Stimulated activated naive CD4-positive, alpha-beta T cell treated with Interleukin-2 at 50 U/mL for 16 hours (primary cell): ENCODE measurements around the gene PELI1.
"Not testable (repeated sequence)": the region's sequence is repeated elsewhere in the genome, so short reads cannot be mapped to it uniquely, and the experiment has no call there.

ENCODE experiments used
- DNase-seq: peaks from one replicate; lab custom pipeline; 2025; lab: John Stamatoyannopoulos, UW

Gene PELI1

DNA sequence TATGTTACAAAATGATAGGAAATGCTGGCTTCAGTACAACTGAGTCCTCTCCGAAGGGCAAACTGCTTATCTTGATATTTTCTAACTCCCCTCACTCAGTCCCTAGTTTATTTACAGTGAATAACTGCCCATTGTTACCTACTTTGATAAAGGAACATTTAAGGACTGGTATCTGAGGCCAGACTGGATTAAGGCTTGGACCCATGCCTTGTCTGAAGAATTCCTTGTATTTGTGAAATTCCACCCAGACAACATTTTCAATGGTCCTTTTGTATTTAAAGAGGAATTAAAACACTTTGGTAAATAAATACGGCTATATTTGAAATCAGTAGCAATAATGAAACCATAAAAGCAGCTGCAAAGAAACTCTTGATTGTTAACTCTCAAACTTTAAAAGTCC is 58.3 kb downstream of the PELI1 start:
- DNase-seq: no peak

DNA sequence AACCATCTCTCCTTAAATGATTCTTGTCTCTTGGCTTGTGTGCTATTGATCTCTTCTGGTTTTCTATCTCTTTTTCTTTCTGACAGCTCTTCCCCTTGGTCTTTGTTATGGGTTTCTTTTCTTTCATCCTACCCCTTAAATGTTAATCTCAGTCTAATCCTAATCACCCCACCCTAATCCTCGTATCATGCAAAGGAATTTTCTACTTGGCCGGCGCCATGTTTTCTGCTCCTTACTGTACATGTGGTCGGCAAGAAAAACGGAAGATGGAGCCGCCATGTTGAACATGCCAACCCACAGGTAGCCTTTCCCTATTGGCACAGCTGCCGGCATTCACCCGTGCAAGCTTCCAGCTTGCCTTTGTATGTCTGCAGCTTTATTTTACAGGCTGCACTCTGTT is 63.2 kb downstream of the PELI1 start:
- no peak for DNase-seq

DNA sequence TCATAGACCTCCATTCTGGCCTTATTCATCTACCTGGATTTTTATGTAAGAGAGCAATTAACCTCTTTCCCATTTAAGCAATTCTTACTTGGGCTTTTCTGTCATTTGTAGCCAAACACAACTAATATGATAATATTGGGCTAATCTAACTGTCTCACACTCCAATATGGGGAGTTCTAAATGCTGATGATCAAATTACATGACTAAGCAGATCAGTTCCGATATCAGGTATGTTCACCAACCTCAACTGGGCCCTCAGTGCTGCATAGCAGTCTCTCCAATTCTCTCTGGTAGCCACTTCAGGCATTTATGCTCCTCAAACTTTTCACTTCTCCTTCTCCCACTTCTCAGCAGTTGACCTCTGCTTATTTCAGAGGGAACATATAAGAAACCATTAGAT is 64.0 kb downstream of the PELI1 start:
- DNase-seq: no peak

DNA sequence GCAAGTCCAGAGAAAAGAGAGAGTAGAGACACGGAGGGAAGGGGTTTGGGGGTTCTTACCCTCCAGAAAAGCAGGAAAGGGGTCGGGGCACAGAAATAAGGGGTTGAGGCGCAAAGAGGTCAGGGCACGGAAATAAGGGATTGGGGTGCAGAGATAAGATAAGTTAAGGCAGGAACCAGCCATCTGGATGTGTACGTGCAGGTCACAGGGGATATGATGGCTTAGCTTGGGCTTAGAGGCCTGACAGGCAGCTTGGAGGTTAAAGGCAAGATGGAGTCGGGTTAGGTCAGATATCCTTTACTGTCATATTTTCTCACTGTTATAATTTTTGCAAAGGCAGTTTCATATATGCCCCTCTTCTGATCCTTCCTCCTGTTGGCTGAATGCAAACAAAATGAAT is 64.5 kb downstream of the PELI1 start:
- not testable (repeated sequence) for DNase-seq

DNA sequence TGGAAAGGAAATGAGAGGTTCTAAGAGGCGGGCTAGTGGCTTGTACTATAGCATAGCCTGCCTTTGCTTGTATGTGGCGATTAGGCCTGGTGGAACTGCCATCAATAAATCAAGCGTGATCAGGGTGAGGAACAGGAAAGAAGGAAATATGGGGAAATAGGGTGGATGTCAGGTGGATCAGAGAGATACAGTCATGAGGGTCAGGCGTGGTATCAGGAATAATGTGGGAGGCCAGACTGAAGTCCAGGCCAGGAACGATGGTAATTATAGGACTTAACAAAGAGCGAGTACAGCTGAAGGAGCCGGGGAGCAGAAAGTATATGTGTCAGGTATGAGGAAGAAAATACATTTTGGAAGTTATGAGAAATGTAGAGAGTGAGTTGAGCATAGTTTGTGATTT is 67.4 kb downstream of the PELI1 start:
- DNase-seq: not testable (repeated sequence)

DNA sequence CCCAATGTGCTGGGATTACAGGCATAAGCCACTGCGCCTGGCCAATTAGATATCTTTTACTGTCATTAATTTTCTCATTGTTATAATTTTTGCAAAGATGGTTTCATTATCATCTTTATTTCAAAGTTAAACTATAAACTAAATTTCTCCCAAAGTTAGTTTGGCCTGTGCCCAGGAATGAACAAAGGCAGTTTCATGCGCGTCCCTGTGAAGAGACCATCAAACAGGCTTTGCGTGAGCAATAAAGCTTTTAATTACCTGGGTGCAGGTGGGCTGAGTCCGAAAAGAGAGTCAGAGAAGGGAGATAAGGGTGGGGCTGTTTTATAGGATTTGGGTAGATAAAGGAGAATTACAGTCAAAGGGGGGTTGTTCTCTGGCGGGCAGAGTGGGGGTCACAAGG is 69.6 kb downstream of the PELI1 start:
- not testable (repeated sequence) for DNase-seq

DNA sequence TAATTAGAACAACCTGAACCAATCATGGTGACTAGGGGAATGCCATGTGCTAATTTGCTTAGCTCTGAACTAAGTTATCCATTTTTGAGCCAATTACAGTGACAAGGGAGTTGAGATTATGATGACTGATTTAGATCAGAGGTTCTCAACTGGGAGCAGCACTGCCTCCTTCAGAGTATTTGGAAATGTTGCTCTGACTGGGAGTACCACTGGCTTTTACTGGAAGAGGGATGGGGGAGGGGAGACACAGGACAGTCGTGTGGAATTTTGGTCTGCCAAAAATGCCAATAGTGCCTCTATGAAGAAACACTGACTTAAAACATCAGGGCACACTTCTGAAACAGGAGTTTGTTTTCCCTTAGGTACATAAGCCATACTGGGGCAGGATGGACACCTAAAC is 76.9 kb downstream of the PELI1 start:
- DNase-seq: no peak

DNA sequence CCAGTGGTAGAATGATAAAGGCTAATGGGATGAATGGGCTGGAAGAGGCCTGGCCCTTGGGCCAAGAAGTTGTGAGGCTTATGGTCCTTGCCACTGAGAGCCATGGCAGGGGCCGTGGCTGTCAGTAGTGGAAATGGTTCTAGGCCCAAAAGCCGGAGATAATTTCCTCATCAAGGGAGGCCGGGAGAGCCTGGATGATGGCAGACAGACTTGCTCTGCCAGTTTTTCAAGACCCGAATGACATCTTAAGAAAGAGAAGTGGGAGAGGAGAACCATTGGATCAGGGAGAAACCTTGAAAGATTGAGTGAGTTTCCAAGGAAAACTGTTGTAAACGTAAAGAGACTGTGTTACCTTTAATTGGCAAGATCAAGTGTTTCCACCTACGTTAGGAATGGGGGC is 78.7 kb downstream of the PELI1 start:
- DNase-seq: no peak

DNA sequence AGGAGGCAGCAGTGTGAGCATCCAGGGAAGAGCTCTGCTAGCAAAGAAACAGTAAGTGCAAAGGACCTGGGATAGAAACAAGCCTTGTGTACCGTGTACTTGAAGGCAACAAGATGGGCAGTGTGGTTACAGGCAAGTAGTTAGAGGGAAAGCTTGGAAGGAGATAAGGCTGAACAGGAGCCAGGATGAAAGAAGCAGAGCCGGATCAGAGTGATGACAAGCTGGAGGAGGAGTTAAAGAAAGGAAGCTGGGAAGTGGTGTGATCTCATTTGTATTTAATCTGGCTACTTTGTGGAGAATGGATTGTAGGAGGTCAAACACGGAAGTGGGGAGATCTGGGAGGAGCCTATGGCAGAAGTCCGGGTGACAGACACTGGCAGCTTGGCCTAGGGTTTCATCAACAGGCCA is 80.3 kb downstream of the PELI1 start:
- DNase-seq: no peak

DNA sequence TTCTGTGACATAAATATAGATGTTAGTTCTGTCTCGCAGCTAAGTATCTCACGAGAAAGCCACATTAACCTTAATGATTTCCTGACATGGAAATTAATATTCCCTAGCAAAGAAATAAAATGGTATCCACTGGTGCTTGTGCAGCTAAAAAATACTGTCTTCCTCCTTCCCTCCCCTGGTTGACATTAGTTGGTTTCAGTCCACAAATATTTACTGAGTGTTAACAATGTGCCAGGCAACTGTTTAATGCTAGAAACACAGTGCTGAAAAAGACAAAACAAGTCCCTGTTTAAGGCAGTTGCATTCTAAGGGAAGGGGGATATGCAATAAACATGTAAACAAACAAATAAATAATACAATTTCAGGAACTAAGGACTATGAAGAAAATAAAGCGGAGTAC is 80.8 kb downstream of the PELI1 start:
- DNase-seq: no peak

DNA sequence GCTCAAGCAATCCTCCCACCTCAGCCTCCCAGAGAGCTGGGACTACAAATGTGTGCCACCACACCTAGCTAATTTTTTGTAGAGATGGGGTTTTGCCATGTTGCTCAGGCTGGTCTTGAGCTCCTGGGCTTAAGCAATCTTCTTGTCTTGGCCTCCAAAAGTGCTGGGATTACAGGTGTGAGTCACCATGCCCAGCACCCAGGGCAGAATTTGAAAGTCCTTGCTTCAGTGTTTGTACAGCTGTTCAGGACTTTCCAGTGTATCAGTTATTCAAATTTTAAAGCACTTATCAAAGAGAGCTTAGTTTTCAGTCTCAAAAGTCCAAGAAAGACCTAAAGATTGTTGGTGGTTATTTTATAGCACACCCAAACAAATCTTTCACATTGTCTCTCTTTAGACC is 81.4 kb downstream of the PELI1 start:
- no peak for DNase-seq

DNA sequence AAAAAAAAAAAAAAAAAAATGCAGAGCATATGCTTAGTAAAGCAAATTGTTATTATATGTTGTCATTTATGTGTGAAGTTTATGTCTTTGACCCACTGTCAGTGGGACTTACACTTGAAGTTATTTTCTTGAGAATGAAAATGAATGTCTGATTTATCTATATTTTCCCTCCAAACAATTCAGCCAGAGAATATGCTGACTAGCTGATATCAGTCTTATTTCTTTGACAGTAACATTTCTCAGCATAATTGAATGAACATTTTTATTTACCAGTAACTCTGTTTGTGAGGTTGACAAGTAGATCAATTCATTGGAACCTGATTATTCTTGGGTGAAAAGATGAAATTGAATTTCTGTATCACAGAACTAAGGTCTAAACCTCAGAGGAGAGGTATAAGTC is 85.0 kb downstream of the PELI1 start:
- no peak for DNase-seq

DNA sequence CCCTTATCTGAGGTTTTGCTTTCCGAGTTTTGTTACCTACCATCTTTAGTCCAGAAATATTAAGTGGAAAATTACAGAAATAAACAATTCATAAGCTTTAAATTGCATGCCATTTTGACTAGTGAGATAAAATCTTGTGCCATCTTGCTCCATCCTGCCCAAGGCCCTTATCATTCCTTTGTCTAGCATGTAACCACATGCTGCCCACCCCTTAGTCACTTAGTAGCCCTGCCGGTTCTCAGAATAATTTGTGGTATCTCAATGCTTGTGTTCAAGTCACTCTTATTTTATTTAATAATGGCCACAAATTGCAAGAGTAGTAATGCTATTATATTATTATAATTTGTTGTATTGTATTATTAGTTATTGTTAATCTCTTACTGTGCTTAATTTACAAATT is 88.2 kb downstream of the PELI1 start:
- DNase-seq: no peak

DNA sequence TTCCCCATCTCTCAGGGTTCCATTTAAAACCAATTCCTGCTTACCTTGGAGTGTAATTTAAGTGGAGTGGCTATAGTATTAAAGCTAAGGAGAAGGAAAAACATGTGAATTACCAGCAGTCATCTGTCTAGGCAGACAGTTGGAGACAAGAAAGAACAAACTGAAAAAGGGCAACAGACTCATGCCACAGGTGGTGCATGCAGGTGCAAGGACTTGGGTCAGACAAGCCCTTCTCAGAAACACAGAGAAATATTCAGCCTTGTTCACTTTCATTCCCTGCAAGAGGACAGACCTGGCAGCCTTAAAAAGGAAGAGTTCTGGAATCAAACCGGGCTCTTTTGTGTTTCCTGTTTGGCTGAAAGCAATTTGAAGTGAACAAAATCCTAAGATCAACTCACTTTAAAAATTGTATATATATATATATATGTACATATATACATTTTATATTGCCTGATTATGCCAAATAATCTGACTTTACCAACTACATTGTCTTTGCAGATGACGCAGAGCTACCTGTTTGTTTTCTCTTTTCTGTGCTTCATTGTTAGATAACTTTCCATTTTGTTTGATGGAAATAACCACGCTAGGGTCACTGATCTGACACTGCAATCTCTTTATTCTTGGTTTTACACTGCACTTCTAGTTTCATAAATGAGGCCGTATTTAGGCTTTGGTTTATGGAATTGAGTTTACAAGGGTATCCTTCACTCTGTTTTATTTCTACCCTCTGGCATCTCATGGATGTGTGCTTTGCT is 89.9 kb downstream of the PELI1 start:
- no peak for DNase-seq

DNA sequence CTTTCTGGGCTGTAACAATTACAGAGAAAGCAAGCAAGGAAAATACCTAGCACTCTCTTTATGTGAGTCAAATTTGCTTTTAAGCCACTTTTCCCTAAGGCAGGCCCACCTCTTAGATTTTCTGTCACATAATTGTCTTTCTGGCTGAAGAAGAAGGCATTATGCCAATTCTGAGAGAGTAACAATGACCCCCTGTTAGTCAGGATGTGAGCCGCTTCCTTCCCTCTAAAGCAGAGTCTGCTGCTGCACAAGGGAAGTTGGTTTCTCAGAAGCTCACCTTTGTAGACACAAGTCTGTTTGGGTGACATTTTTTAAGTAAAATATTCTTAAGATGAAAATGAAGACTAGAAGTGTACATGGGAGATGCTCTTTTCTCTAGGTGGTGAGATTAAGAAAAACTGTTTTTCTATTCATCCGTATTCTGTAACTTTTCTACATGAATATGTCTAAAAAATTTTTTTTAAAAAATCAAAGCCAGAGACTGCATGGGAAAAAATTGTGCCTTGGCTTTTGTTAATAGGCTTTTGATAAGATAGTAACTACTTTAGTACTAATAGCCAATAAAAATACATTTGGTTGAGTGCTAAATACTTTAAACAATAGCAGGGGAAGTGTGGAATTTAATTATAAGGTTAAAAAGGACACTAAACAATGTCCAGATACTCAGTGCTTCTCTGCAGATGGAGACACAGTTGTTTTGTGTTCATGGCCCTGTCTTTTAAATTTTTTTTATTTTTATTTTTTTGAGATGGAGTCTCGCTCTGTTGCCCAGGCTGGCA is 91.6 kb downstream of the PELI1 start:
- no peak for DNase-seq

DNA sequence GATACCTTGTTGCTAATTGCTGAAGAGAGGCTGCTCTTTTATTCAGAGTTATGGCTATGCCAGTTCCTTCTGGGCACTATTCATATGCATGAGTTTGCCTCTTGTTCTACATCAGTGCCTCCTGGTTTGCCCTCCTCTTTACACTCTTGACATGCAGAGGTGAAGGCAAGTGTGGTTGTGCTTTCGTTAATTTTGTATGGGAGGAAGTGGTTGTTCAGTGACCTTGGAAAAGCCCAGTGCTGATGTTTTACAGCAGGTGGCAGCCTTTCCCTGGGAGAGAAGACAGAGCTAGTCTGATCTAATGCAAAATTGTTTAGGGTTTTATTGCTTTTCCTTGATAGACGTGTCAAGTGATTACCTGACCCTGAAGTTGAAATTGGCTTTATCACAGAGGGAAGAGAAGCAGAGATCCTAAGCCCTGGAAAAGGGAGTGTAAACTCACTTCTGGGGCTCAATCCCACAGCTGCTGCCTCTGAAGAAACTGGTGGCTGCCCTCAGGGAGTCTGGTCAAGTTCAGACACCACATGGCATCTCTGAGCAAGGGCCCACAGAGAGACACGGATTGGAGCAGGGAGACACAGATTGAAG is 94.5 kb downstream of the PELI1 start:
- peak; percentile 38 for DNase-seq

DNA sequence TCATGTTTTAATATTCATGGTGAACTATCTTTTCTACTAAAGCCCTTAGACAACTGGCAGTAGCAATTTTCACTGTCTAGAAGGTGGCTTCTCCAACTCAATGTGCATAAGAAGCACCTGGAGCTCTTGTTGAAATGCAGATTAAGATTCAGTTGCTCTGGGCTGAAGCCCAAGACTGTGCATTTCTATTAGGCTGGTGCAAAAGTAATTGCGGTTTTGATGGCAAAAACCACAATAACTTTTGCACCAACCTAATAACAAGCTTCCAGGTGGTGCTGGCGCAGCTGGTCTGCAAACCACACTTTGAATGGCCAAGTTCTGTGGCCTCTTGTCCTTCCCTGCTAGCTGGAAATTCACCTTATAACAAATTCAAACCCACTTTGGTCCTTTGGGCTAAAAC is 98.3 kb downstream of the PELI1 start:
- no peak for DNase-seq
